ENCODE data around the gene TNP2.

- TF ChIP-seq, protein P1, sequence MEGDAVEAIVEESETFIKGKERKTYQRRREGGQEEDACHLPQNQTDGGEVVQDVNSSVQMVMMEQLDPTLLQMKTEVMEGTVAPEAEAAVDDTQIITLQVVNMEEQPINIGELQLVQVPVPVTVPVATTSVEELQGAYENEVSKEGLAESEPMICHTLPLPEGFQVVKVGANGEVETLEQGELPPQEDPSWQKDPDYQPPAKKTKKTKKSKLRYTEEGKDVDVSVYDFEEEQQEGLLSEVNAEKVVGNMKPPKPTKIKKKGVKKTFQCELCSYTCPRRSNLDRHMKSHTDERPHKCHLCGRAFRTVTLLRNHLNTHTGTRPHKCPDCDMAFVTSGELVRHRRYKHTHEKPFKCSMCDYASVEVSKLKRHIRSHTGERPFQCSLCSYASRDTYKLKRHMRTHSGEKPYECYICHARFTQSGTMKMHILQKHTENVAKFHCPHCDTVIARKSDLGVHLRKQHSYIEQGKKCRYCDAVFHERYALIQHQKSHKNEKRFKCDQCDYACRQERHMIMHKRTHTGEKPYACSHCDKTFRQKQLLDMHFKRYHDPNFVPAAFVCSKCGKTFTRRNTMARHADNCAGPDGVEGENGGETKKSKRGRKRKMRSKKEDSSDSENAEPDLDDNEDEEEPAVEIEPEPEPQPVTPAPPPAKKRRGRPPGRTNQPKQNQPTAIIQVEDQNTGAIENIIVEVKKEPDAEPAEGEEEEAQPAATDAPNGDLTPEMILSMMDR (IDR thresholded peaks at IDR 0.05) = no peak
- TF ChIP-seq POLR2A (IDR thresholded peaks at IDR 0.05) = no peak
Measured at GRCh38 chr16:11268921-11269375, at the start of gene TNP2.

Measured in upper lobe of left lung (tissue), 4 donors.